Neural progenitor cell (in vitro differentiated cells): Measurements from ENCODE around the gene FUT4.

ENCODE experiments used
- EZH2 ChIP-seq: fragments of 200-600 bp; sonication (generic); IDR thresholded peaks from 2 replicates; pipeline ENCODE4 v1.6.1; 2017; ENCODE audit warnings: antibody characterized with exemption, mild to moderate bottlenecking, moderate library complexity
- EZH2phosphoT487 ChIP-seq: fragments of 200-600 bp; sonication (generic); IDR thresholded peaks from 2 replicates; pipeline ENCODE4 v1.6.1; 2017; ENCODE audit warnings: antibody characterized with exemption
- TF ChIP-seq, protein P1 (sequence below): fragments of 200-600 bp; sonication (generic); IDR thresholded peaks from 2 replicates; pipeline ENCODE4 v1.5.1; 2017; ENCODE audit warnings: antibody characterized with exemption, mild to moderate bottlenecking

DNA sequence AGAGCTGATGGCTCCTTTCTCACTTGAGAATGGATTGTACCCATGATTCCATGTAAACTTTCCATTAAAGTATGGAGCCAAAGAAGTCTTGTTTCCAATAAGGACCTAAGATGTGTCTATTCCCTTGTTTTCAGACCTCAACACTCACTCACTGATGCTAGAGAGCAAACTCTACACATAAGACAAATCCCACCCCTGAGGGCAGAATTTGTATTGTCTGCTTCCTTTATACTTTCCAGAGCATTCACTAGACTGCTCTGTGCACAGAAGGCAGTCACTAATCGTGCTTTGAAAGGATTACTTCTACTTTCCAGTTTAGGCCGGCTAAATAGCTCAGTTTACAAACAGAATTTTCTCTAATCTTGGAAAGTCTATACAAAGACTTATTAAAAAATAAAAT lies 43.5 kb upstream of the FUT4 start:
- TF ChIP-seq, protein P1, sequence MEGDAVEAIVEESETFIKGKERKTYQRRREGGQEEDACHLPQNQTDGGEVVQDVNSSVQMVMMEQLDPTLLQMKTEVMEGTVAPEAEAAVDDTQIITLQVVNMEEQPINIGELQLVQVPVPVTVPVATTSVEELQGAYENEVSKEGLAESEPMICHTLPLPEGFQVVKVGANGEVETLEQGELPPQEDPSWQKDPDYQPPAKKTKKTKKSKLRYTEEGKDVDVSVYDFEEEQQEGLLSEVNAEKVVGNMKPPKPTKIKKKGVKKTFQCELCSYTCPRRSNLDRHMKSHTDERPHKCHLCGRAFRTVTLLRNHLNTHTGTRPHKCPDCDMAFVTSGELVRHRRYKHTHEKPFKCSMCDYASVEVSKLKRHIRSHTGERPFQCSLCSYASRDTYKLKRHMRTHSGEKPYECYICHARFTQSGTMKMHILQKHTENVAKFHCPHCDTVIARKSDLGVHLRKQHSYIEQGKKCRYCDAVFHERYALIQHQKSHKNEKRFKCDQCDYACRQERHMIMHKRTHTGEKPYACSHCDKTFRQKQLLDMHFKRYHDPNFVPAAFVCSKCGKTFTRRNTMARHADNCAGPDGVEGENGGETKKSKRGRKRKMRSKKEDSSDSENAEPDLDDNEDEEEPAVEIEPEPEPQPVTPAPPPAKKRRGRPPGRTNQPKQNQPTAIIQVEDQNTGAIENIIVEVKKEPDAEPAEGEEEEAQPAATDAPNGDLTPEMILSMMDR, result no peak
- TF ChIP-seq EZH2 (no peak), EZH2phosphoT487 (no peak)
